NCI-H446 treated with DMSO at 0.1 percent for 48 hours (cell line): Measurements from ENCODE around the gene CNOT1.
"Not testable (repeated sequence)": the region's sequence is repeated elsewhere in the genome, so short reads cannot be mapped to it uniquely, and the experiment has no call there.

Source experiments
- DNase-seq: peaks from one replicate; lab custom pipeline; 2025; lab: John Stamatoyannopoulos, UW

CNOT1 gene

DNA sequence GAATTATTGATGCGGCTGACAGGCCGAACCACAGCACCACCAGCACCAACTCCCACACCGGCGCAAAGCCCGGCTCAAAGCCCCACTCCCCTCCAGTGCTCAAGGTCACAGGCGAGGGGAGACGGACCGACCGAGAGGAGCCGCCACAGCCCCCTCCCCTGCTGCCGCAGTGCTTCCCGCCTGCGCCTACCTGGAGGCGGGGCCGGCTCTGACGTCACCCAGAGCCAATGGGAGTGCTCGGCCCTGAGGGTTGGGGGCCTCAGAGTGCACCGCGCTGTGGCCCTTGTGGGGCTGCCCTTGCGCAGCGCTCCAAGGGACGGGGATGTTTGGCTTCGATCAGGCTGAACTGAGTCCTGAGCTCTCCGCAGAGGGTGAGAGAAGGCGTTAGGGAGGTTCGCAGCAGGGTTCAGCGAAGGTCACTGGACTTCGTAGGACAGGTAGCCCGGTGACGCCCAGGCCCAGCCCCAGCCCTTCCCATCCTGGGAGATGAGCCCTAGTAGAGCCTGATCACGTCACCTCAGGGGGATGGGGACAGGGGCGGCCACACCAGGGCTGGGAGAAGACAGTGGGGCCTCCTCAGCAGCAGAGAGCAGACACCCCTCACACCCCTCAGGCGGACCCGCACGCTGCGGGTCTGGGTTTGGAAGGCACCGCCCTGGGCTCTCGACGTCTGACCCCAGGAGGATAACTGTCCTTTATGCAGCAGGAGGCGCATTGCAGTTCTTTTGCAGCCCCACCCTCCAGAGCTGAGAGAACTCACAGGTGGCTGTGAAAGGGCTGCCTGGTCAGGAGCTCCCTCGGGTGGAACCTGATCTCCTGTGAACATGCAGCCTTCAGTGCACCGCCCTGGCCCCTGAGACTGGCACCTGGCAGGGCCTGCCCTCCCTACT is 128.1 kb downstream of the CNOT1 start:
- no peak for DNase-seq

DNA sequence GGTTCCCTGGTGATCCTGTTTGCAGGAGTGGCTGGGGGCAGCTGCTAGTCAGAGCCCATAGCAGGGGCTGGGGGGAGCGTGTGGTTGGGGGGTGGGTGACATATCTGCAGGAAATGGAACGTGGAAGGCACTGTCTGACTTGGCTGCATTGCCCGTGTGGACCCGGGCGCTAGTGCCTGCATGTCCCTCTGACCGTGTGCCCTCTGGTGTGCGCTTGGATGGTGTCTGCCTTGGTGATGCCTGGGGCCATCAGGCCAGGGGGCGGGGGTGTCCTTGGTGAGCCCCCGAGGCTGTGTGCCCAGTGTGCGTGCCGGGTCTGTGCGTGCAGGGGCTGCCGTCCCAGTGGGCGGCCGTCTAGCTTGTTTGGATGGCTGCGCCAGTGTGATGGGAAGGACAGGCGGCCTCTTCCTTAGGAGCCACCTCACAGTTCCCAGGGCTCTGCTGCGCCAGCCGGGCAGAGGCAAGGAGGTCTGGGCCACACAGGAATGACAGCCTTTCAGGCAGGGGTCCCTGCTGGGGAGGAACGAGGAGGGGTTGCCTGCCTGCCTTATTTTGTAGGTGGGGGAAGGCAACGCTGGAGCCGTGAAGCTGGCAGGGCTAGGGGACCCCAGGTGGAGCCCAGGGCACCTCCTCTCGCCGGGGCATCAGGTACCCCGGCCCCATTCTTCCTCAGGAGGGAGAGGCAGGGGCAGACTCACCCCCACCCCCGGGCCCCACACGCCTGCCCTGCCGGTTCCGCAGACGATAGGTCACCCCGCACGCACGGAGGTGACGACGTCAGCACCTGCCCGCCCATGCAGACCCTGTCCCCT is 129.0 kb downstream of the CNOT1 start:
- DNase-seq = no peak

DNA sequence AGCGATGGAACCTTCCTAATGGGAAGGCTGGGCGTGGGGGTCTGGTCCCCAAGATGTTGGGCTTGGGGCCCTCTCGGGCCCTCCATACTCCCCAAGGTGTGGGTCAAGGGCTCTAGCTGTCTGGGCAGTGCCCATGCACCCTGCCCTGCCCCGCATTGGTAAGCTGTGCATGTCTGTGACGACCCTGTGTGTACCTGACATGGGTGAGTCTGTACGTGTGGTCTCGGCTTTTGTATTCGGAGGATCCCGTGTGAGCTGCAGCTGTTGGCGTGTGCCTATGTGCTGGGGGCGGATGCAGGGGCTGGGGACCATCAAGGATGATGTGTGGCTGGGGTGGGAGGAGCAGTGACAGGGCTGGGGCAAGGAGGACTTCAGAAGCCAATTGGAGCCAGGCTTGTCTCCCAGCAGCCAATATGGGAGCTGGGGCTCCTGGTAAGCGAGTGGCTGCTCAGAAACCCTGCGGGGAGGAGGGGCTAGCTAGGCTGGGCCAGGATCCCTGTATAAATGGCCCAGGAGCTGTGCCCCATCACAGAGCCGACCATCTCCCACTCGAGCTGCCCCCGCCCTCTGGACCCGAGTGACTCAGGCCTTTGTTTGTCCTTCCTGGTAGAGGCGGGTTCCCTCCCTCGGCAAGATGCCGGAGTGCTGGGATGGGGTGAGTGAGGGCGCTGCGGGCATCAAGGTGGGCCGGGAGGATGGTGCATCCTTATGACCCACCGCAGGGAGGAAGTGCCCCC is 129.8 kb downstream of the CNOT1 start, which contains the start of gene NDRG4:
TSS of gene NDRG4 (plus strand) at position 529 of the 737 bp plus-strand sequence. CDS start at position 635, 106 bp downstream.
- DNase-seq = no peak

DNA sequence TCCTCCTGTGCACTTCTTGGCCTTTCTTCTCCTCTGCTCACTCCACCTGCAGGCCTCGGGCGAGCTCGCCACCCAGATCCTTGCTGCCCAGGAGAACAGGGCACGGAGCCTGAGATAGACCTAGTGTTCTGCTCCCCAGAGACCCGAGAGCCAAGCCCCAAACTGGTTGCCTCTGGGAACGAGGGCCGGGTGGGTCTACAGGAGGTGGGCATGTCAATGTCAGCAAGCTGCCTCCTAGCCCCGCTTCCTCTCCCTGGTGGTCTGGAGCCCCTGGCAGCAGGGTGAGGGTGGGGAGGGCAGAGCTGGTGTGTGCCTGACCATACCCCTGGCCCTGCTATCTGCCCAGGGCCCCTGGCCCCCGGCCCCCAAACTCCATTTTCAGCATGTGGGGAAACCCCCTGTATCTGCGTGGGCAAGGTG is 130.5 kb downstream of the CNOT1 start:
- DNase-seq = no peak

DNA sequence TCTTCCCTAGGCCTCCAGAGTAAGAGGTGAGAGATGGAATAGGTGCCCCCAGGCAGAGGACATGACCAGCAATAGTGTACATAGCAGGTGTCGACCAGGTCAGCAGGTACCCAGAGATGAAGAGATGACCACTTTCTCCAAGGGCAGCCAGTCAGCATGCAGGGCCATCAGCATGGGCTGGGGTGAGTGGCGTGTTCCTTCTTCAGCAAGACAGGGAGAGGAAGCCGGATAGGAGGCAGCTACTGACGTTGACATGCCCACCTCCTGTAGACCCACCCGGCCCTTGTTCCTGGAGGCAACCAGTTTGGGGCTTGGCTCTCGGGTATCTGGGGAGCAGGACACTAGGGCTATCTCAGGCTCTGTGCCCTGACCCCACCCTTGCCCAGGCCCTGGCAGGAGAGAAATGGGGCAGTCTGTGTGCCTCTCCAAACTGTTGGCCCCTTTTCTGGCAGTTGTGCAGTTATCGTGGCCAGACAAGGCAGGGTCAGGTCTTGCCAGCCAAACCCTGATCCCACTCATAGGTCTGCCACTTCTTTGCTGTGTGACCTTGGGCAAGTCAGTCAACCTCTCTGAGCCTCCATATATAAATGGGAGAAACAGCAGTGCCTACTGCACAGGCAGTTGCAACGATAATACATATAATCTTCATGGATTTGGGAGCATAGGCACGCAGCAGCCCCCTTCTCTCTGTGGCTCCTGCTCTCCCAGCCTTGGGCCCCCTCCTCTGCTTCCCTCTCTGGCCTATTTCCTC is 131.1 kb downstream of the CNOT1 start:
- no peak for DNase-seq

DNA sequence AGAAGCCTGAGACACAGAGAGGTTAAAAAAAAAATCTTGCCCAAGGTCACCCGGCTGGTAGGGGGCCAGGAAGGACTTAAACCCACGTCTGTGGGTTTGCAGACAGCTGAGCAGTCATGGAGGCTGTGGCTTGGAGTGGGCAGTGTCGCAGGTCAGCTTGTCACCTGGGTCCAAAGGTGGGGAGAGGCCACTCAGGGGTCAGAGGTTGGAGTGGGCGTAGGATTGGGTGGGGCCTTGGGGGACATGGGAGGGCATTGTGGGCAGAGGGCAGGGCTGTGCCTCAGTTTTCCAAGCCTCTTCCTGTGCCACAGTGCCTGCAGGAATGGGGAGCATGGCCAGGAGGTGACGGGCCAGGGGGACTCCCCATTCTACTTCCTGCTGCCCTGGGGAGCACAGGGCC is 131.7 kb downstream of the CNOT1 start:
- DNase-seq = no peak

DNA sequence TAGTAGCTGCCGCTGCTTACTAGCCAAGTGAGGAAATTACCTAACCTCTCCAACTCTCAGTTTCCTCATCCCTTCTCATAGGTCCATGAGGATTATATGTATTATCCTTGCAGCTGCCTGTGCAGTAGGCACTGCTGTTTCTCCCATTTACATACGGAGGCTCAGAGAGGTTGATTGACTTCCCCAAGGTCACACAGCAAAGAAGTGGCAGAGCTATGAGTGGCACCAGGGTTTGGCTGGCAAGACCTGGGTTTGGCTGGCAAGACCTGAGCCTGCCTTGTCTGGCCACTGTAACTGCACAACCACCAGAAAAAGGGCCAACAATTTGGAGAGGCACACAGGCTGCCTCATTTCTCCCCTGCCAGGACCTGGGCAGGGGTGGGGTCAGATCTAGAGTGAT is 132.2 kb downstream of the CNOT1 start:
- DNase-seq = no peak

DNA sequence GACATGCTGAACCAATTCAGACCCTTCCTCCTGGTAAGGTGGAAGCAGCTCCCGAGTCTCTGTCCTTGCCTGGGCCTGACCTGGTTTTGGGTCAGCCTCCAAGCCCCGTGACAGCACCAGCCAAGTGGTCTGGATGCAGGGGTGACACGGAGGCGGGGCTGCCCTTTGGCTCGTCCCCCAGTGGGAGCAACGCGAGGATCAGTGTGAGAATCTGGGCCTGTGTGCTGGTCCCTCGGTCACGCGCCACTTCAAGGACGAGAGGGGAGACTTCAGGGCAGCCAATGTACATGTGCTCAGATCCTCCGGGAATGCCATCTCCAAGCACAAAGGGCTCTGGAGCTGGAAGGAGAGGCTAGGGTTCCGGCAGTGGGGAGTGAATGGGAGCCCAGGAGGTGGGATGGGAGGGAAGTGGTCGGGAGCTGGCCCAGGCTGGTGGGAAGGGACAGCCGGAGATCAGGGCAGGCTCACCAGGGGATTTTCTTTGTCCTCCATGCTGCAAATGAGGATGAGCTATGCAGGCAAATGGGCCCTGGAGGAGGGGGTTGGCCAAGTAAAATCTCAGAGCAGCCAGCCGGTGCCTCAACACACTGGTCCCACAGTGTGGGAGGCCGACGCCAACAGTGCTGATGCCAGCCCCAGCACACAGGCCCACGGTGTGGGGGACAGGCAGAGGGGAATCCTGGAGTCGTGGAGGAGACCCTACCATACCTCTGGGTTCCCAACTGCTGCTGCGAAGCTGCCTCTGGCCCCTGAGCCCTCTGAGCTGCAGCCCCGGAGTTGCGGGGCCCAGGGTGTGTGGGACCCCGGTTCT is 133.9 kb downstream of the CNOT1 start:
- DNase-seq = no peak

DNA sequence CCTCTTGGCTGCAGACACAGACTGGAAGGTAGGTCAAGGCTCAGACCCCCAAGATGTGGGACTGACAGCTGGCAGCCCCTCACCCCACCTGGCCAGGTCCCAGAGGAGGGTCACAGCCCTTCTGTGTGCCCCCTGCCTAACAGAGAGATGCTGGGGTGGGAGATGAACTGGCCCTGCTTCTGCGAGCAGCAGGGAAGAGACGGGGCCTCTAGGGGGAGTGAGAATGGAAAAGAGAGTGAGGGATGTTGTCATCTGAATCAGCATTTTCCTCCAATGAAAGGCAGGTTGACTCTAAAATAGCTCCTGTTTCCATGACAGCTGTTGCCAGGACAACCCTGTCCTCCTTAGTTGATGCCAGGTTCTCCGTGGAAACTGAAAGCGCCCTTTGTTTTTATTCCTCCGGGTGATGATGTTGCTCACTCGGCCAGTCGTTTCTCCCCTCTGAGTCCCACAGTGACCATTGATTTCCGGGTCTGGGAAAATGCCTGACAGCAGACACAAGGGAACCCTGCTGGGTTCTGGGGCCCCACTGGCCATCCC is 134.6 kb downstream of the CNOT1 start:
- peak; percentile 54 for DNase-seq

DNA sequence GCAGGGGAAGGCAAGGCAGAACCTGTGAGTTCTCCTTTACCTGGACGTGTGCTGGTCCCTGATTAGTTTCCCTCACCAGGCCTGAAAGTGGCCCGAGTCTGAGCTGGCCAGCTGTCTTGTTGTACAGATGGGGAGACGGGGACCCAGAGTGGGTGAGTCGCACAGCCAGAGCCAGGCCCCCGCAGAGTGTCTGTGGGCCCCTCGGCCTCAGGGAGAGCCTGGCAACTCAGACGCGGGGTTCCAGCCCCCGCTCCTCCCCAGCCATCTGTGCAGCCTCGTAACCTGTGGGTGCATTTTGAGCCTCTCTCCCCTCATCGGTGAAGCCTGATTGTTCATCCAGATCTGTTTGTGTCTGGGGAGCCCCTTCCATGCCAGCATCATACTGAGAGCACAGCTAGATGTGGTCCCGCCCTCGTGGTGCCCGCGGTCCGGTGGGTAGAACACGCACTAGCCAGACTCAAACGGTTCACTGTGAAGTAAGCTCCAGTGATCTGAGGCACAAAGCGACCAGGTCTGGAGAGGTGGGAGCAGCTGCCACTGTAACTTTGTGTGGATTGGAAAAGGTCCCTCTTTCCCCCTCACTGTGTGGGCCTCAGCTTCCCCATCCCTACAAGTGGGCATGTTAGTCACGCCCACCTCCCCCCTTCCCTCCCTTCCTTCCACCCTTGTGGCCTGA is 135.7 kb downstream of the CNOT1 start:
- DNase-seq = no peak

DNA sequence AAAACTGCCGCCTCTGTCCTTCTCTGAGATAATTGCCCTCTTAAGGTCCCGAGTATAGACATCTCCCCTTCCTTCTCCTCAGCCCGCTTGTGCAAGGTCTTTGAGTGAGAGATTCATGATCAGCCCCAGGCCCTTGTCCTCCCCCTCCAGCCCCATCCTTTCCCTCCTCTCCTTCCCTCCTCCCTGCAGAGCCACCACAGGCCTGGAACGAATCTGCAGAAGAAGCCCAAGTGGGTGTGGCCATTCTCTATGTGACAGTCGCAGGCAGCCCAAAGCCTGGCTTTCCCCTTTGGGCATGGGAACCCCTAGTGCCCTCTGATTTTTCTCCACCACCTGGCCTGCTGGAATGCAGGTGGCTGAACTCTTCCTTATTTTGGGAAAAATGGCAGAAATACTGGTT is 136.9 kb downstream of the CNOT1 start:
- DNase-seq = no peak

DNA sequence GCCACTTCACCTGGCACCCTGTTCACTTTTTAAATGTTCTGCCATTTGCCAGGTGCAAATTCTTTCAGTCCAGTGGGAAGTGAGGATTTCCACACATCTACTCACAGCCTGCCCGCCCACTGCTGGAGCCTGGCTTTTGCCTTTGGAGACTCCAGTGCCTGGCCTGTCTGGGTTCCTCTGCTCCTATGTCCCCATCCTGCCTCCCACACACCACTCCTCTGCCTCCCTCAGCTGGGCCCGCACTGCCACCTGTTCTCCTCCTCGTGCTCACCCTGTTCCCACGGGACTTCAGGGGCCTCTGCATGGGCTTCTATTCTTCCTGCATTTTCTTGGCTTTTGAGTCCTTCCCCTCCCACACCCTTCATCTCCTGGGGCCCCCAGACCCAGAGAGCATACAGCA is 137.6 kb downstream of the CNOT1 start:
- no peak for DNase-seq

DNA sequence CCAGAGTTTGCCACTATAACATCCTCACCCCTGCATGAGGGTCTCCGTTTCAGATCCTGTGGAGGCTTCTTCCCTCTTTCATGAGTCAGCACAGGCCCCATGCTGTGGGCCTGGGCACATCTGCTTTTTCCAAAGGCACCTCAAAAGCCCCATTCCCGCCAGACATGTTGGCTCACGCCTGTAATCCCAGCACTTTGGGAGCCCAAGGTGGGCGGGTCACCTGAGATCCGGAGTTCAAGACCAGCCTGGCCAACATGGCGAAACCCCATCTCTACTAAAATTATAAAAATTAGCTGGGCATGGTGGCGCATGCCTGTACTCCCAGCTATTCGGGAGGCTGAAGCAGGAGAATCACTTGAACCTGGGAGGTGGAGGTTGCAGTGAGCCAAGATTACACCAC is 139.1 kb downstream of the CNOT1 start:
- DNase-seq = not testable (repeated sequence)

DNA sequence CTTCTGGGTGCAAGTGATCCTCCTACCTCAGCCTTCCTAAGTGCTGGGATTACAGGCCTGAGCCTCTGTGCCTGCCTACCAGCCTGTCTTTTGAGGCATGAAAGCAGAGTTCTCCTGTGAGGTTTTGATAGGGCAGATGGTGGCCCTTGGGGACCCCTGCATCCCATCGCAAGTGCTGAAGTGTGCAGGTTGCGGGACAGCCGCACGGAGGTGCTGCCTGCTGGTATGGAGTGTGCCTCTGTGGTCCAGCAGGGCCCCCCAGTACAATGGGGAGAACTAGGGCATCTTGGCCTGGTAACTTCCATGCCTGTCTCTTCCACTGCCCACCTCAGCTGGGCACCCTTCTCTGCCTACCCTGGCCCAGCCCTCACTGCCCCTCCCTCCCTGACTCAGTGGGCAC is 139.6 kb downstream of the CNOT1 start:
- DNase-seq = no peak

DNA sequence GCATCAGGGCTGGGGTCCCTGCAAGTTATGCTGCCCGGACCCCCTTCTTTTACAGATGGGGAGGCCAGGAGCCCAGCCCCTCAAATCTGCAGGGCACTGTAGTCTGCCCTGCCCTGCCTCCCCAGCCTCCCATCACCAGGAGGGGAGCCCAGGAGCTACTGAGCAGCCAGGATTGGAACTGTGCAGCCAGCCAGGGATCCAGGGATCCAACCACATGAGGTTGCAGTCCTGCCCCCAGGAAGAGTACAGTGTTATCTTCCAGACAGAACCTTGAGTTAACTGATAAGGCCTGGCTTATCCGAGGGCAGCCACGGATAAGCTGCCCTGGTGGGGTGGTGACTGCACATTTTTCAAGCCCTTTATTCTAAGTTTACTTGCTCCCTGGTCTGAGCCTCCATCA is 141.1 kb downstream of the CNOT1 start:
- no peak for DNase-seq

DNA sequence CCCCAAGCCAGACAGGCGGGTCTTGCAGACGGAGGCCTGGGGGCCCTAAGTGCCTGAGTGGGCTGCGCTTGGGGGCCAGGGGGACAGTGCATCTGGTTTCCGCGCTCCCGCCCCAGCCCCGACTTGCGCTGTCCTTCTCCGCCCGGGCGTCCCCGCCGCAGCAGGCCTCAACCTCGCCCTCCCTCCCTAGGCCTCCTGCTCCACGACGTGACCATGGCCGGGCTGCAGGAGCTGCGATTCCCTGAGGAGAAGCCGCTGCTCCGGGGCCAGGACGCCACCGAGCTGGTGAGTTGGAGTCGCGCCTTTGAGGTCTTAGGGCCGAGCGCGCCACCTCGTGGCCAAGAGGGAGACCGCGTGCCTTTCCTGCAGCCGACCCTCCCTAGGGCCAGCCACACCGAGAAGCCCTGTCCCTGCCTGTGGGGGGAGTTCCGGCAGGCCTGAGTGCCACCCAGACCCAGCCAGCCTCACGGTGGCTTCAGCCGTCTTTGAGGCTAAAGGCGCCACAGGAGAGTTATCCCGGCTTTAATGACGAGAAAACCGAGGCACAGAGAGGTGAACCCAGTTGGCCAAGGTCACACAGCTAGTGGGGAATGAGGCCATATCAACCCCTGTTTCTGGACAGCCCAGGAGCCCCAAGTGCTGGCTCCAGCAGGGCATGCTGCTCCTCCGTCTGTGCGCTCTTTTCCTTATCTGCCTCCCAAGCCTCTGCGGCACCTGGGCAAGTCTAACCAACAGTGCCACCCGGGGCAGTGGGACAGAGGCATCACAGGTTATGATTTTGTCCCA is 141.9 kb downstream of the CNOT1 start:
- peak; percentile 7 for DNase-seq

DNA sequence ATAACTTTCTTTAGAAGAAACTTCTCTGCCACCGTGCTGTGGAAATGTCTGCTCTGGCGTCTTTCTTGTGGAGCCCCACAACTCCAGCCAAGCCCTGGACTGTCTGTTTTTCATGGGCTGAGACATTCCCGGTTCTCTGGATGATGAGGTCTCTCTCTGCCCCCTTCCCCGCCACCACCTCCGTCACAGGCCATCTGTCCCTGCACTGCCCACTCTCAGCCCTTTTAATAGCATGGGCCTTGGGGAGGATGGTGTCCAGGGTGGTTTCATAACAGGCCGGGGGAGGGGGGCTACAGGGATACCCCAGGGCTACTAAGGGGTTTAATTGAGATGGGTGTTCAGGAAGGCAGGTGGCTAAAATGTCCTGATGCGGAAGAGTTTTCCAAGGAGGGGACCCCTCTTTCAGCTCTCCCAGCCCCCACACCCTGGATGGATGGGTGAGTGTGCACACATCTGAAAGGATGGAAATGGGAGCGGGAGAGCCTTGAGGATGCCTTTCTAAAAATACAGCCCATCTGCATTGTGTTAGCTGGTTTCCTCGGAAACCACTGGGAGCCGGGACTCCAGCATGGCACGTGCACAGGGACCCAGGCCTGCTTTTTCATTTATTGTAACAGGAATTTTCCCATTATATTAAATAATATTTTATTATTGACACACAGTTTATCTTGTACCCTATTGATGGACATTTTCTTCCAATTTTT is 144.3 kb downstream of the CNOT1 start:
- no peak for DNase-seq

DNA sequence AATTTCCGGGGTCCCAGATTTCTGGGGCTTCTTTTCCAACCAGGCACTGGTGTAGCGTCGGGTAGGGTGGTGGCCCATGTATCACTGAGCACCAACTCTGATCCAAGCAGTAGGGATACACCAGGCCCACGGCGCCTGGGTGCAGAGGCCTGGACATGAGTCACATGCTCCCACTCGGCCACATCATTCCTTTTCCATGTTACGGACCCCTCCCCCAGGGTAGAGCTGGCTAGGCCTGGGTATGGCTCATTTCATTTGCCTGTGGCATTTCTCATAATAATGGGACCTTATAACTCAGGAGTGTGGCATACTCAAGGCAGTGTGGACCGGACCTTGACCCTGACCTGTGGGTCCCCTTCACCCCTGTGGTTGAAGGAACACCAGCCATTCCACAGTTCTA is 147.7 kb downstream of the CNOT1 start:
- DNase-seq = no peak
